Effector memory CD8-positive, alpha-beta T cell (primary cell): ENCODE measurements around the gene HIVEP2.

ENCODE experiments used
- ATAC-seq: fragments of 150-1000 bp; cut with Tn5 transposase; replicated peaks from 2 replicates; pipeline ENCODE4 v1.10.0; 2021; ENCODE audit warnings: mild to moderate bottlenecking, moderate library complexity
- DNase-seq, 3 experiments: peaks; one replicate each; pipeline ENCODE4 v3.0.0; 2021
- H3K27ac Mint-ChIP-seq, 2 donors: one replicate each; pipeline ENCODE4 v1.8.0; 2022; ENCODE audit warnings: mild to moderate bottlenecking in 2 of 2, mixed read lengths in 2 of 2, moderate library complexity in 2 of 2
- H3K27me3 Mint-ChIP-seq, 2 donors: one replicate each; pipeline ENCODE4 v1.8.0; 2022; ENCODE audit warnings: mixed read lengths in 2 of 2
- H3K36me3 Mint-ChIP-seq: one replicate; pipeline ENCODE4 v1.8.0; 2022; ENCODE audit warnings: mild to moderate bottlenecking, moderate library complexity, mixed read lengths; ENCODE audit not compliant: insufficient read depth
- H3K4me1 Mint-ChIP-seq, 2 donors: one replicate each; pipeline ENCODE4 v1.8.0; 2022; ENCODE audit warnings: low read depth in 2 of 2, mixed read lengths in 2 of 2
- H3K4me3 Mint-ChIP-seq, 2 donors: one replicate each; pipeline ENCODE4 v1.8.0; 2022; ENCODE audit warnings: mild to moderate bottlenecking in 2 of 2, mixed read lengths in 2 of 2, moderate library complexity in 2 of 2
- H3K9me3 Mint-ChIP-seq, 2 donors: one replicate each; pipeline ENCODE4 v1.8.0; 2022; ENCODE audit warnings: mixed read lengths in 2 of 2

The HIVEP2 gene

GRCh38 chr6:142887517-142887916 lies 57.5 kb downstream of the HIVEP2 start:
- peak overlapping the region; percentile 34 to 38 for H3K4me3 Mint-ChIP-seq
- H3K4me1 Mint-ChIP-seq: peaks cover 41 to 69% of the 10 kb centered on the region in 2 donors
- ATAC-seq (no peak), DNase-seq (no peak)
- H3K36me3 Mint-ChIP-seq: no peaks in the 10 kb centered on the region
- peak overlapping the region; percentile 86 for H3K27ac Mint-ChIP-seq
- no peaks in the 10 kb centered on the region for H3K27me3 Mint-ChIP-seq
- no peaks in the 10 kb centered on the region for H3K9me3 Mint-ChIP-seq

- DNase-seq: no peak
- peak; percentile 52 for ATAC-seq
- Mint-ChIP-seq H3K4me1 (peaks cover 39 to 69% of the 10 kb centered on the region in 2 donors), H3K36me3 (no peaks in the 10 kb centered on the region), H3K4me3 (peak overlapping the region; percentile 38 to 56), H3K27me3 (no peaks in the 10 kb centered on the region), H3K27ac (peak overlapping the region; percentile 86 to 90), H3K9me3 (no peaks in the 10 kb centered on the region)
These were observed 58.4 kb downstream of the HIVEP2 start for GRCh38 chr6:142886431-142887170.

- H3K36me3 Mint-ChIP-seq: no peaks in the 10 kb centered on the region
- no peaks in the 10 kb centered on the region for H3K9me3 Mint-ChIP-seq
- ATAC-seq (peak; percentile 86), DNase-seq (peak; percentile 40 to 49 (median 43))
- peak overlapping the region; percentile 65 to 81 for H3K4me3 Mint-ChIP-seq
- no peaks in the 10 kb centered on the region for H3K27me3 Mint-ChIP-seq
- peak overlapping the region; percentile 90 to 95 for H3K27ac Mint-ChIP-seq
- H3K4me1 Mint-ChIP-seq: peaks cover 40 to 68% of the 10 kb centered on the region in 2 donors
These were observed 59.7 kb downstream of the HIVEP2 start for GRCh38 chr6:142885182-142885867.

GRCh38 chr6:142884214-142885035 lies 60.6 kb downstream of the HIVEP2 start:
- H3K4me3 Mint-ChIP-seq: peak overlapping the region; percentile 65 to 81
- DNase-seq (no peak), ATAC-seq (no peak)
- peak overlapping the region; percentile 90 to 95 for H3K27ac Mint-ChIP-seq
- no peaks in the 10 kb centered on the region for H3K9me3 Mint-ChIP-seq
- H3K36me3 Mint-ChIP-seq: no peaks in the 10 kb centered on the region
- peaks cover 43 to 72% of the 10 kb centered on the region in 2 donors for H3K4me1 Mint-ChIP-seq
- no peaks in the 10 kb centered on the region for H3K27me3 Mint-ChIP-seq

GRCh38 chr6:142883011-142883410 lies 62.0 kb downstream of the HIVEP2 start:
- DNase-seq (no peak), ATAC-seq (no peak)
- Mint-ChIP-seq H3K9me3 (no peaks in the 10 kb centered on the region), H3K4me1 (peaks cover 40 to 80% of the 10 kb centered on the region in 2 donors), H3K36me3 (no peaks in the 10 kb centered on the region), H3K27ac (no peak overlapping the region), H3K27me3 (no peaks in the 10 kb centered on the region), H3K4me3 (peak overlapping the region in 1 of 2 donors; percentile 5)

GRCh38 chr6:142881761-142882160 lies 63.2 kb downstream of the HIVEP2 start:
- peaks cover 42 to 80% of the 10 kb centered on the region in 2 donors for H3K4me1 Mint-ChIP-seq
- peak overlapping the region in 1 of 2 donors; percentile 71 for H3K27ac Mint-ChIP-seq
- no peaks in the 10 kb centered on the region for H3K36me3 Mint-ChIP-seq
- H3K27me3 Mint-ChIP-seq: no peaks in the 10 kb centered on the region
- peak overlapping the region in 1 of 2 donors; percentile 16 for H3K4me3 Mint-ChIP-seq
- no peak for DNase-seq
- ATAC-seq: no peak
- H3K9me3 Mint-ChIP-seq: no peaks in the 10 kb centered on the region

GRCh38 chr6:142881290-142881689 lies 63.7 kb downstream of the HIVEP2 start:
- H3K4me3 Mint-ChIP-seq: peak overlapping the region in 1 of 2 donors; percentile 16
- H3K9me3 Mint-ChIP-seq: no peaks in the 10 kb centered on the region
- ATAC-seq: no peak
- DNase-seq: no peak
- H3K27me3 Mint-ChIP-seq: no peaks in the 10 kb centered on the region
- peaks cover 40 to 78% of the 10 kb centered on the region in 2 donors for H3K4me1 Mint-ChIP-seq
- H3K36me3 Mint-ChIP-seq: no peaks in the 10 kb centered on the region
- H3K27ac Mint-ChIP-seq: peak overlapping the region in 1 of 2 donors; percentile 71

- Mint-ChIP-seq H3K4me3 (no peak overlapping the region), H3K27ac (peak overlapping the region; percentile 42 to 45), H3K27me3 (no peaks in the 10 kb centered on the region), H3K9me3 (no peaks in the 10 kb centered on the region), H3K4me1 (peaks cover 38 to 81% of the 10 kb centered on the region in 2 donors), H3K36me3 (no peaks in the 10 kb centered on the region)
- DNase-seq: no peak
- ATAC-seq: no peak
These were observed 64.8 kb downstream of the HIVEP2 start for GRCh38 chr6:142880201-142880600.

- no peak for DNase-seq
- peaks cover 44 to 81% of the 10 kb centered on the region in 2 donors for H3K4me1 Mint-ChIP-seq
- ATAC-seq: no peak
- H3K36me3 Mint-ChIP-seq: no peaks in the 10 kb centered on the region
- no peaks in the 10 kb centered on the region for H3K27me3 Mint-ChIP-seq
- H3K27ac Mint-ChIP-seq: peak overlapping the region in 1 of 2 donors; percentile 42
- H3K9me3 Mint-ChIP-seq: no peaks in the 10 kb centered on the region
- H3K4me3 Mint-ChIP-seq: peak overlapping the region in 1 of 2 donors; percentile 9
These were observed 65.4 kb downstream of the HIVEP2 start for GRCh38 chr6:142879527-142879926.

GRCh38 chr6:142879076-142879475 lies 65.9 kb downstream of the HIVEP2 start:
- H3K4me1 Mint-ChIP-seq: peaks cover 43 to 80% of the 10 kb centered on the region in 2 donors
- H3K27ac Mint-ChIP-seq: peak overlapping the region in 1 of 2 donors; percentile 66
- DNase-seq (no peak), ATAC-seq (no peak)
- H3K4me3 Mint-ChIP-seq: no peak overlapping the region
- H3K27me3 Mint-ChIP-seq: no peaks in the 10 kb centered on the region
- no peaks in the 10 kb centered on the region for H3K9me3 Mint-ChIP-seq
- no peaks in the 10 kb centered on the region for H3K36me3 Mint-ChIP-seq

GRCh38 chr6:142878407-142878806 lies 66.6 kb downstream of the HIVEP2 start:
- Mint-ChIP-seq H3K4me3 (peak overlapping the region in 1 of 2 donors; percentile 13), H3K27ac (peak overlapping the region; percentile 8 to 66), H3K36me3 (no peaks in the 10 kb centered on the region), H3K27me3 (no peaks in the 10 kb centered on the region), H3K4me1 (peaks cover 45 to 86% of the 10 kb centered on the region in 2 donors), H3K9me3 (no peaks in the 10 kb centered on the region)
- ATAC-seq (peak; percentile 40), DNase-seq (no peak)

- H3K27ac Mint-ChIP-seq: peak overlapping the region; percentile 5 to 94
- no peak overlapping the region for H3K4me3 Mint-ChIP-seq
- DNase-seq (no peak), ATAC-seq (peak; percentile 45)
- no peaks in the 10 kb centered on the region for H3K27me3 Mint-ChIP-seq
- no peaks in the 10 kb centered on the region for H3K9me3 Mint-ChIP-seq
- peaks cover 53 to 88% of the 10 kb centered on the region in 2 donors for H3K4me1 Mint-ChIP-seq
- H3K36me3 Mint-ChIP-seq: peaks cover 5% of the 10 kb centered on the region
These were observed 70.3 kb downstream of the HIVEP2 start for GRCh38 chr6:142874676-142875075.

- no peak for ATAC-seq
- H3K4me1 Mint-ChIP-seq: peaks cover 47 to 79% of the 10 kb centered on the region in 2 donors
- no peak for DNase-seq
- H3K36me3 Mint-ChIP-seq: peaks cover 5% of the 10 kb centered on the region
- peak overlapping the region in 1 of 2 donors; percentile 50 for H3K4me3 Mint-ChIP-seq
- H3K27me3 Mint-ChIP-seq: no peaks in the 10 kb centered on the region
- H3K9me3 Mint-ChIP-seq: no peaks in the 10 kb centered on the region
- peak overlapping the region; percentile 51 to 94 for H3K27ac Mint-ChIP-seq
These were observed 72.6 kb downstream of the HIVEP2 start for GRCh38 chr6:142872376-142872775.
